Cardiac septum (tissue), 1 donor: Measurements from ENCODE around the gene MAGED1. TPM values are rescaled to one million over a fixed set of nuclear protein-coding genes. Genes with fewer than 3 reads are reported as not detected.
"Not testable (repeated sequence)": the region's sequence is repeated elsewhere in the genome, so short reads cannot be mapped to it uniquely, and the experiment has no call there.

Experiments
- DNase-seq: peaks from one replicate; pipeline ENCODE4 v3.0.0-alpha.2; 2020; ENCODE audit warnings: low spot score
- intact Hi-C: fragments of 100-400 bp; cut with DNase I; formaldehyde crosslinking; loops from one replicate; pipeline ENCODE4 v1.14.0; 2022
- total RNA-seq: library from RNA; stranded (reverse); fragmentation: NEBNext Ultra II Directional; extraction: Animal tissue kit (Norgen Biotek cat#: 25700); gene quantifications from one replicate; pipeline ENCODE4 v1.2.1, GENCODE V29; 2021
- donor health status: DM: no; HTN: no; CAD: no.

MAGED1 gene
- total RNA-seq, 1 donor from 2014 or later, result 79.9 TPM

- no peak for DNase-seq
- intact Hi-C loops, result no loop called here
These were observed 1.4 kb upstream of the MAGED1 start for GRCh38 chrX:51891821-51892551.

- intact Hi-C loops, result no loop called here
- no peak for DNase-seq
These were observed 691 bp downstream of the MAGED1 start for GRCh38 chrX:51893931-51894696.

- no peak for DNase-seq
- intact Hi-C loops, result no loop called here
These were observed 1.4 kb downstream of the MAGED1 start for GRCh38 chrX:51894697-51895336.

GRCh38 chrX:51896626-51897025, 3.2 kb downstream of the MAGED1 start:
- intact Hi-C loops, result no loop called here
- DNase-seq, result no peak

GRCh38 chrX:51899741-51900140, 6.3 kb downstream of the MAGED1 start:
- intact Hi-C loops, result no loop called here
- no peak for DNase-seq

- intact Hi-C loops, result no loop called here
- DNase-seq, result no peak
These were observed 9.2 kb downstream of the MAGED1 start for GRCh38 chrX:51902510-51903050.

GRCh38 chrX:51905152-51905551, 11.7 kb downstream of the MAGED1 start:
- intact Hi-C loops, DNase-seq: not testable (repeated sequence)

GRCh38 chrX:51905711-51906110, 12.3 kb downstream of the MAGED1 start:
- DNase-seq, result no peak
- intact Hi-C loops, result no loop called here

GRCh38 chrX:51917604-51918003, 24.2 kb downstream of the MAGED1 start:
- no peak for DNase-seq
- intact Hi-C loops, result no loop called here

GRCh38 chrX:51922561-51922960, 29.1 kb downstream of the MAGED1 start:
- intact Hi-C loops, result no loop called here

GRCh38 chrX:51931566-51932150, 38.2 kb downstream of the MAGED1 start:
- intact Hi-C loops, result no loop called here
- no peak for DNase-seq

More at GRCh38 chrX:51922561-51922960, 29.1 kb downstream of the MAGED1 start:
- no peak for DNase-seq

Other genes starting within 250 kb of the MAGED1 start
- gene CENPVL2, start 210.8 kb upstream of the MAGED1 start, total RNA-seq, result not detected
- gene CENPVL1, start 183.1 kb upstream of the MAGED1 start, total RNA-seq, result not detected
- gene GSPT2, start 150.2 kb upstream of the MAGED1 start, total RNA-seq, result 8.6 TPM
- gene MAGED4B, start 175.6 kb downstream of the MAGED1 start, total RNA-seq, result 1.5 TPM